ENCODE results near the gene GGA1. TPM values are rescaled to one million over a fixed set of nuclear protein-coding genes. Genes with fewer than 3 reads are reported as not detected.
A peak's percentile ranks its signal among the peaks of the same experiment; 100 is the strongest.

Gene GGA1
- total RNA-seq, 1 donor from 2014 or later: 43.1 TPM

DNA sequence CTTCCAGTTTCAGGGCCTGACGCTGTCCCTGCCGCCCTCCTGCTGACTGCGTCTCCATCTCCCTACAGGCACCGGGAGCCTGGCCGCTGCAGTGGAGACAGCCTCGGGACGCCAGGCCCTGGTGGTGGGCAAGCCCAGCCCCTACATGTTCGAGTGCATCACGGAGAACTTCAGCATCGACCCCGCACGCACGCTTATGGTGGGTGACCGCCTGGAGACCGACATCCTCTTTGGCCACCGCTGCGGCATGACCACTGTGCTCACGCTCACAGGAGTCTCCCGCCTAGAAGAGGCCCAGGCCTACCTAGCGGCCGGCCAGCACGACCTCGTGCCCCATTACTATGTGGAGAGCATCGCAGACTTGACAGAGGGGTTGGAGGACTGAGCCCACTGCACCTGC is 56.9 kb downstream of the GGA1 start:
- Histone ChIP-seq H4K20me1 (ENCODE audit: insufficient read depth, low read length) (peaks cover 34% of the 10 kb centered on the region), H3K79me2 (ENCODE audit: insufficient read depth, low read length) (peaks cover 55% of the 10 kb centered on the region), H3K9ac (ENCODE audit: low read length) (no peak overlapping the region), H3K9me3 (ENCODE audit: insufficient read depth, low read depth, low read length) (no peaks in the 10 kb centered on the region), H3K4me3 (ENCODE audit: insufficient read depth, low read depth, low read length) (no peak overlapping the region), H3K4me1 (ENCODE audit: insufficient read depth, low read length) (peaks cover 12% of the 10 kb centered on the region), H3K4me2 (ENCODE audit: low read length) (no peak overlapping the region), H3K36me3 (ENCODE audit: insufficient read depth, low read length) (no peaks in the 10 kb centered on the region), H3K27me3 (ENCODE audit: insufficient read depth, low read length) (no peaks in the 10 kb centered on the region), H2AFZ (ENCODE audit: low read depth, low read length) (no peak overlapping the region), H3K27ac (ENCODE audit: low read depth, low read length) (no peak overlapping the region)
- Mint-ChIP-seq H3K27ac (ENCODE audit: unreplicated experiment) (no peak overlapping the region), H3K4me1 (ENCODE audit: low read depth, unreplicated experiment) (peaks cover 9% of the 10 kb centered on the region), H3K27me3 (ENCODE audit: low read depth, unreplicated experiment) (no peaks in the 10 kb centered on the region), H3K36me3 (ENCODE audit: low read depth, unreplicated experiment) (peaks cover 2% of the 10 kb centered on the region), H3K9me3 (ENCODE audit: unreplicated experiment) (no peaks in the 10 kb centered on the region), H3K4me3 (ENCODE audit: unreplicated experiment) (no peak overlapping the region)
- no peak for TF ChIP-seq EZH2 (IDR thresholded peaks at IDR 0.05; ENCODE audit: insufficient read depth, low read length)
- FAIRE-seq (no peak), DNase-seq (ENCODE audit: low read depth) (no peak)

DNA sequence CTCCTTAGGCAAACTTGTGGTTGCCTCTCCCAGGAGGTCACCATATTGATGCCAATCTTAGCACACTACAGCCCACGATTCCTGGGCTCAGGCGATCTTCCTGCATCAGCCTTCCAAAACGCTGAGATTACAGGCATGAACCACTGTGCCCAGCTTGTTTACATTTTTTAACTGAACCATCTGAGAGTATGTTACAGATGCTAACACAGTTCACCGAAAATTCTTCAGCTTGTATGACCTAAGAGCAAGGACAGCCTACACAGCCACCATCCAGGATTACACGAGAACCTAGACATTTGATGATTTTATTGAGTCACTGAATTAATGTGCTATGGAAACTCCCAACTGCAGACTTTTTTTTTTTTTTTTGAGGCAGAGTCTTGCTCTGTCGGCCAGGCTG is 61.0 kb downstream of the GGA1 start:
- Histone ChIP-seq H3K27ac (ENCODE audit: low read depth, low read length) (no peak overlapping the region), H3K36me3 (ENCODE audit: insufficient read depth, low read length) (no peaks in the 10 kb centered on the region), H3K4me3 (ENCODE audit: insufficient read depth, low read depth, low read length) (no peak overlapping the region), H3K9ac (ENCODE audit: low read length) (no peak overlapping the region), H3K4me2 (ENCODE audit: low read length) (no peak overlapping the region), H3K4me1 (ENCODE audit: insufficient read depth, low read length) (peaks cover under 1% of the 10 kb centered on the region), H3K79me2 (ENCODE audit: insufficient read depth, low read length) (peaks cover 20% of the 10 kb centered on the region), H3K9me3 (ENCODE audit: insufficient read depth, low read depth, low read length) (no peaks in the 10 kb centered on the region), H4K20me1 (ENCODE audit: insufficient read depth, low read length) (peaks cover 7% of the 10 kb centered on the region), H2AFZ (ENCODE audit: low read depth, low read length) (no peak overlapping the region), H3K27me3 (ENCODE audit: insufficient read depth, low read length) (no peaks in the 10 kb centered on the region)
- H3K27me3 Mint-ChIP-seq (ENCODE audit: low read depth, unreplicated experiment): no peaks in the 10 kb centered on the region
- no peak overlapping the region for H3K4me3 Mint-ChIP-seq (ENCODE audit: unreplicated experiment)
- TF ChIP-seq, protein P1, sequence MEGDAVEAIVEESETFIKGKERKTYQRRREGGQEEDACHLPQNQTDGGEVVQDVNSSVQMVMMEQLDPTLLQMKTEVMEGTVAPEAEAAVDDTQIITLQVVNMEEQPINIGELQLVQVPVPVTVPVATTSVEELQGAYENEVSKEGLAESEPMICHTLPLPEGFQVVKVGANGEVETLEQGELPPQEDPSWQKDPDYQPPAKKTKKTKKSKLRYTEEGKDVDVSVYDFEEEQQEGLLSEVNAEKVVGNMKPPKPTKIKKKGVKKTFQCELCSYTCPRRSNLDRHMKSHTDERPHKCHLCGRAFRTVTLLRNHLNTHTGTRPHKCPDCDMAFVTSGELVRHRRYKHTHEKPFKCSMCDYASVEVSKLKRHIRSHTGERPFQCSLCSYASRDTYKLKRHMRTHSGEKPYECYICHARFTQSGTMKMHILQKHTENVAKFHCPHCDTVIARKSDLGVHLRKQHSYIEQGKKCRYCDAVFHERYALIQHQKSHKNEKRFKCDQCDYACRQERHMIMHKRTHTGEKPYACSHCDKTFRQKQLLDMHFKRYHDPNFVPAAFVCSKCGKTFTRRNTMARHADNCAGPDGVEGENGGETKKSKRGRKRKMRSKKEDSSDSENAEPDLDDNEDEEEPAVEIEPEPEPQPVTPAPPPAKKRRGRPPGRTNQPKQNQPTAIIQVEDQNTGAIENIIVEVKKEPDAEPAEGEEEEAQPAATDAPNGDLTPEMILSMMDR (IDR thresholded peaks at IDR 0.05; ENCODE audit: insufficient read depth, low read depth, low read length): no peak
- no peak for TF ChIP-seq EZH2 (IDR thresholded peaks at IDR 0.05; ENCODE audit: insufficient read depth, low read length)
- H3K27ac Mint-ChIP-seq (ENCODE audit: unreplicated experiment): no peak overlapping the region
- DNase-seq (ENCODE audit: low read depth) (peak; percentile 66), FAIRE-seq (peak; percentile 5)
- H3K36me3 Mint-ChIP-seq (ENCODE audit: low read depth, unreplicated experiment): peaks cover 2% of the 10 kb centered on the region
- no peaks in the 10 kb centered on the region for H3K9me3 Mint-ChIP-seq (ENCODE audit: unreplicated experiment)
- peaks cover 5% of the 10 kb centered on the region for H3K4me1 Mint-ChIP-seq (ENCODE audit: low read depth, unreplicated experiment)

DNA sequence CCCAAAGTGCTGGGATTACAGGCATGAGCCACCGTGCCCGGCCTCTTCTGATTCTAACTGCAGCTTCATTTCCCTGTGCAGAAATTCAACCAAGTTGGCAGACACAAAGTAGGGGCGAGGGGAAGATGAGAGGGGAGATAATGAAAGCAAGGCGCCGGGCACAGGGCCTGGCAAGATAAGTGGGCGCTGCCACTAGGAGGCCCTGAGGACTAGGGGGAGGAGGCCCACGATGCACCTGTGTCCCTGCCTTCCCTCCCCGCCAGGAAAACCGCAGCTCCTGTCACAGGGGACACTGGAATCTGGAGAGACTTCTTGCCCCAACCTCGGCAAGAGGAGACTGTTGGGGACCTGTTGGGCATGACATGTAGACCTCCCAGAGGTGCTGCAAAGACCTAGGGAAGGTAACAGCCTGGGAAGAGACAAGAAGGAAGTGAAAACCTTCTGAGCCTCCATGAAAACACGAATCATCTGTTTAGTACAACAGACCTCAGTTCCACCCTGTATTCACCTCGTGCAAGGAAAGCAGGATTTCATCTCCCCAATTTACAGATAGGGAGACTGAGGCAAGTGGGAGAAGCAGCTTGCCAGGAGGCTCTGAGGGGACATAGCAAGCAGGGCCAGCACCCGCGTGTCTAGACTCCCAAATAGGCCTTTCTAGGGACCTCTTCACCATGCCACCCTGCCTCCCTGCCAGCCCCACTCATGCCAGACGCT is 63.7 kb downstream of the GGA1 start:
- H2AFZ ChIP-seq (ENCODE audit: low read depth, low read length): no peak overlapping the region

More for the DNA sequence above, 63.7 kb downstream of the GGA1 start:
- H3K4me2 ChIP-seq (ENCODE audit: low read length): no peak overlapping the region
- H3K9me3 ChIP-seq (ENCODE audit: insufficient read depth, low read depth, low read length): no peaks in the 10 kb centered on the region
- FAIRE-seq: no peak
- TF ChIP-seq EZH2 (IDR thresholded peaks at IDR 0.05; ENCODE audit: insufficient read depth, low read length): no peak
- TF ChIP-seq, protein P1 (IDR thresholded peaks at IDR 0.05; ENCODE audit: insufficient read depth, low read depth, low read length): no peak
- H3K9me3 Mint-ChIP-seq (ENCODE audit: unreplicated experiment): no peaks in the 10 kb centered on the region
- H3K4me1 ChIP-seq (ENCODE audit: insufficient read depth, low read length): peaks cover 7% of the 10 kb centered on the region
- H3K27me3 ChIP-seq (ENCODE audit: insufficient read depth, low read length): no peaks in the 10 kb centered on the region
- no peak overlapping the region for H3K4me3 ChIP-seq (ENCODE audit: insufficient read depth, low read depth, low read length)
- no peaks in the 10 kb centered on the region for H3K36me3 Mint-ChIP-seq (ENCODE audit: low read depth, unreplicated experiment)
- H3K36me3 ChIP-seq (ENCODE audit: insufficient read depth, low read length): no peaks in the 10 kb centered on the region
- no peak overlapping the region for H3K4me3 Mint-ChIP-seq (ENCODE audit: unreplicated experiment)
- DNase-seq (ENCODE audit: low read depth): no peak
- no peak overlapping the region for H3K9ac ChIP-seq (ENCODE audit: low read length)
- H3K27ac ChIP-seq (ENCODE audit: low read depth, low read length): no peak overlapping the region
- H3K4me1 Mint-ChIP-seq (ENCODE audit: low read depth, unreplicated experiment): peaks cover 7% of the 10 kb centered on the region
- H4K20me1 ChIP-seq (ENCODE audit: insufficient read depth, low read length): peaks cover 14% of the 10 kb centered on the region
- no peaks in the 10 kb centered on the region for H3K27me3 Mint-ChIP-seq (ENCODE audit: low read depth, unreplicated experiment)
- H3K79me2 ChIP-seq (ENCODE audit: insufficient read depth, low read length): peaks cover 18% of the 10 kb centered on the region
- H3K27ac Mint-ChIP-seq (ENCODE audit: unreplicated experiment): no peak overlapping the region

All from astrocyte (in vitro differentiated cells and primary cell).